ENCODE data around the gene ATP5IF1.
A peak's percentile ranks its signal among the peaks of the same experiment; 100 is the strongest.

ATP5IF1 gene

DNA sequence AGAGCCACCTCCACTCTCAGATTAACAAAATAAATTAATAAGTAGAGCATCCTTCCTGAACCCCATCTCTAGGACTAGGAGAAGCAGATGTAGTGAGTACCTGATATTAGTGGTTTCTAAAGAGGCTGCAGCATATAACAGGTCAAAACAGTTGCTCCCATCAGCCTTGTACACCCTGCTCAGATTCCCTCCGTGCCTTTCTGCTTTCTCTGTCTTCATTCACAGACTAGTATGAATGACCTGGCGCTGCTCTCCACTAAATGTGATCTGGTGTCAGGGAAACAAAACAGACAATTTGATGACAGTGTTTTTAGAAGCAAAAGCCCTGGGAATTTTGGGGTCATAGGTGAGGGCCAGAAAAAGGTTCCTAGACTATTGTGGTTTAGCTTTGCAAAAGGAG lies 31.7 kb downstream of the ATP5IF1 start:
- no peak for DNase-seq

GRCh38 chr1:28269529-28269928 lies 33.6 kb downstream of the ATP5IF1 start:
- DNase-seq, result no peak

- no peak for DNase-seq
These were observed 36.4 kb downstream of the ATP5IF1 start for GRCh38 chr1:28272215-28272852.

- DNase-seq, result no peak
These were observed 37.4 kb downstream of the ATP5IF1 start for GRCh38 chr1:28273216-28273860.

GRCh38 chr1:28278763-28279162 lies 42.8 kb downstream of the ATP5IF1 start:
- no peak for DNase-seq

DNA sequence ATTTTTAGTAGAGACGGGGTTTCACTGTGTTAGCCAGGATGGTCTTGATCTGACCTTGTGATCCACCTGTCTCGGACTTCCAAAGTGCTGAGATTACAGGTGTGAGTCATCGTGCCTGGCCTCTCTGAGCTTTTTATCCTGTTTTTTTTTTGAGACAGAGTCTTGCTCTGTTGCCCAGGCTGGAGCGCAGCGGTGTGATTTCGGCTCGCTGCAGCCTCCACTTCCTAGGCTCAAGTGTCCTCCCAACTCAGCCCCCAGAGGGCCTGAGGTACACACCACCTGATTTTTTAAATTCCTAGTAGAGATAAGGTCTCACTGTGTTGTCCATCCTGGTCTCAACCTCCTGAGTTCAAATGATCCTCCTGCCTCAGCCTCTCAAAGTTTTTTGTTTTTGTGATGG lies 43.8 kb downstream of the ATP5IF1 start:
- DNase-seq, result no peak

DNA sequence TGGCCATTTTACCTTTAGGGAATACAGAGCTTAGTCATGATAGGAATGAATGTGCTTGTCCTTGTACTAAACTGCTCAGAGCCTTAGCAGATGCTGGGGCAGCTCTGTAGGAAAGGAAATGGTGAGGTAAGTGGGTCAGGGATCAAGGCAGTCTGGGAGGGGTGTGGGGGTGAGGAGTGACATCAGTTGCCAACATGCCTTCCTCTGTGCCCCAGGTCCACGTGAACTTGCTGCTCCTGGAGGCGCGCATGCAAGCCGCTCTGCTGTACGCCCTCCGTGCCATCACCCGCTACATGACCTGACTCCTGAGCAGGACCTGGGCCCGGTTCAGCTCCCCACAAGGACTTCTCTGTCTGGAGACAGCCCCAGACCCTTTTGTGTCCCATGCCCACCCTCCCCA lies 44.6 kb downstream of the ATP5IF1 start:
- DNase-seq, result no peak

DNA sequence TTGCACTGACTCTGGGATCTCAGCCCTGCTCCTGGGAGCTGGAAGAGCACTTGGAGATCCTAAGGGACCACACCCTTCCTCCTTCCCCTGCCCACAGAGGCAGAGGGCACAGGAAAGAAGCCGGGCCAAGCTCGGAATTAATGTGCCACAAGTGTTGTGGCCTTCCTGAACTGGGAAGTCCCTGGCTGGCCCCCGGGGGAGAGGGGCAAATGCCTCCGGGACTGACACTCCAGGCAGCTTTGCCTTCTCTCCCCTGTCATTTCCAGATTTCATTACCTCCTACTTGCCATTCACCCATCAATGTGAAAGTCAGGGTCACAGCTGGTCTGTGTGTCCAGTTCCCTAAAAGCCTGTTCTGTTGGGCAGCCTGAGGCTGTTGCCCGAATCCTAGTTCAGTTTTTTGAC lies 45.1 kb downstream of the ATP5IF1 start:
- no peak for DNase-seq

DNA sequence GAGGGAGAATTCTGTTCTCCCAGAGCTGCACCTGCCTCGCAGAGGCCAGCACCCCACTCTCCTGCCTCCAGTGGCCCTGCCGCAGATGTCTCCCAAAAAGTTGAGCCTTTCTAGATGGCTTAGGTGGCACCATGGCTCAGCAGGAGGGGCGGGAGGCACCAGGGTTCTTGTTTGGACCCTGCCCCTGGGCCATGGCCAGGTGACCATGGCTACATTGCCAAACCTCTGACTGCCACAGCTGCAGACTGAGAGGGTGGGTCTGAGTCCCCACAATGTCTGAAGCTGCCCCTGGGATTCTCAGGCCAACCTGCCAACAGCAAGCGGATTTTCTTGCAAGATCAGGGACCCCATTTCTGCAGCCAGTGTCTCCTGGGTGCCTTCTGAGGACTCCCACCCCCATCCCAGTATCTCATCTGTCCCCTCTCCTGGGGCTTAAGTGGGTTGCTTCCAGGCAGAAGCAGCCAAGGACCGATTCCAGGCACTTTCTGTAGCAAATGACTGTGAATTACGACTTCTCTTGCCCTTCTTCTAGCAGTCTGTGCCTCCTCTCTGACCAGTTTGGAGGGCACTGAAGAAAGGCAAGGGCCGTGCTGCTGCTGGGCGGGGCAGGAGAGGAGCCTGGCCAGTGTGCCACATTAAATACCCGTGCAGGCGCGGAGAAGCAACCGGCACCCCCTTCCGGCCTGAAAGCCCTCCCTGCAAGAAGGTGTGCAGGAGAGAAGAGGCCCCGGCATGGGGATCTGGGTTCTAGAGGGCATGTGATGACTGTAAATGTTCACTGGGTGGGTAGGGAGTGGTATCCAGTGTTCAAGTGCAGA lies 45.9 kb downstream of the ATP5IF1 start:
- DNase-seq, result no peak

DNA sequence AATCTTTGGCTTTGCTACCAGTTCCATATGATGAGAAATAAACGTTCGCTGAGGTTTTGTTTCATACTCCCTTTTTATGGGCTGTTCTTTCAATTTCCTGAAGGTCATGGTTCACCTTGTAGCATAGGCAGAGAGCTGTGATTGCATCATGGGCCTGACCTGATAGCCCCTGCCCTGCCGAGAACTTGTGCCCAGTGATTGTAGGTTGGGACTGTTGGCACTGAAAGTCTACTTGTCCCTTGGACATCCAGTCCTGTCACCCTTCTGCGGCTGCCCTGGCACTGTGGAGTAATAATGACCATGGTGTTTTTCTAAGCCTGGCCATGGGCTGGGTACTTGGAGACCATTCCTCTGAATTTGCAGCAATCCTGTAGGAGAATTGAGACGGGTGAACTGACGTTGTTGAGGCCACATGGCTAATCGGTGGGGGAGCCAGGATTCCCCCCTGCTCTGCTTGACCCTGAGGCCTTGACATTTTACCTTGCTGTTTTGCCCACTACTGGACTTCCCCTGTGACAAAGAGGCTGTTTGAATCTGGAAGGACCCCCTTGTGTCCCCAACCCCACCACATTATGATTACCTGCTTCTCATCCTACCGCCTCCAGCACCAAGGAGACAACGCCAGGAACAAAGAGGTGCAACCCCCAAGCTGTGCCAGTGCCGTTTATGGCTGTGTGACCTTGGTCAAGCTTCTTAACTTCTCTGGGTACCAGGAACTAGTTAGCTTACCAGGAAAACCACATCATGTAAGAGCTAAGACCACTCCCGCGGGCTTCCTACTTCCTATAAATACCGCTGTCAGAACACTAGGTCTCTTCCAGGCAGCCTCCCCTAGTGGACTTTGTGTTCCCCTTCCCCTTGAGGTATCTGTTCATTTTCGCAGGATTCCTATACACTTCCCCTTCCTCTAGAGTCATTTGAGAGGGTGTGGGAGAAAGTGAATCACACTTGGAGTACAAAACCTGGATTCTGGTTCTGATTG lies 46.8 kb downstream of the ATP5IF1 start:
- DNase-seq, result peak in 1 of 2 donors; percentile 14

DNA sequence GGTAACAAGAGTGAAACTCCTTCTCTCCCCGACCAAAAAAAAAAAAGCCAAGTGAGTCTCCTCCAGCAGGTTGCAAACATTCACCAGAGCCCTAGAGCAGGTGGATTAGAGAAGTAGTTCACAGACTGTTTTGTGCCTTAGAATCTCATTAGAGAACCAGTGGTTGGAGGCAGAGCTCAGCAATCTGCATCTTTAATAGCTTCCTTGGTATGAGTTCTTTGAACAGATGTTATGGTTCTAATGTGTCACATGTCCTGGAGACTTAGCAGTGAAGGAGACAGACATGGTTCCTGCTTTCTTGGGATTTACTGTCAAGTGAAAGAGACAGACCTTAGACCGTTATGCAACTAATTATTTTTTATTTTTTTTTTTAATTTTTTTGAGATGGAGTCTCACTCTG lies 50.2 kb downstream of the ATP5IF1 start:
- DNase-seq, result no peak

All from CD4-positive, alpha-beta T cell treated with Interleukin-4 for 1 hour (primary cell).